NCI-H82 treated with DMSO at 0.1 percent for 48 hours (cell line): Measurements from ENCODE around the gene PALD1.
"Not testable (repeated sequence)": the region's sequence is repeated elsewhere in the genome, so short reads cannot be mapped to it uniquely, and the experiment has no call there.

Experiments used
- DNase-seq: peaks from one replicate; lab custom pipeline; 2025; ENCODE audit not compliant: unreplicated experiment; lab: John Stamatoyannopoulos, UW

PALD1 gene

DNA sequence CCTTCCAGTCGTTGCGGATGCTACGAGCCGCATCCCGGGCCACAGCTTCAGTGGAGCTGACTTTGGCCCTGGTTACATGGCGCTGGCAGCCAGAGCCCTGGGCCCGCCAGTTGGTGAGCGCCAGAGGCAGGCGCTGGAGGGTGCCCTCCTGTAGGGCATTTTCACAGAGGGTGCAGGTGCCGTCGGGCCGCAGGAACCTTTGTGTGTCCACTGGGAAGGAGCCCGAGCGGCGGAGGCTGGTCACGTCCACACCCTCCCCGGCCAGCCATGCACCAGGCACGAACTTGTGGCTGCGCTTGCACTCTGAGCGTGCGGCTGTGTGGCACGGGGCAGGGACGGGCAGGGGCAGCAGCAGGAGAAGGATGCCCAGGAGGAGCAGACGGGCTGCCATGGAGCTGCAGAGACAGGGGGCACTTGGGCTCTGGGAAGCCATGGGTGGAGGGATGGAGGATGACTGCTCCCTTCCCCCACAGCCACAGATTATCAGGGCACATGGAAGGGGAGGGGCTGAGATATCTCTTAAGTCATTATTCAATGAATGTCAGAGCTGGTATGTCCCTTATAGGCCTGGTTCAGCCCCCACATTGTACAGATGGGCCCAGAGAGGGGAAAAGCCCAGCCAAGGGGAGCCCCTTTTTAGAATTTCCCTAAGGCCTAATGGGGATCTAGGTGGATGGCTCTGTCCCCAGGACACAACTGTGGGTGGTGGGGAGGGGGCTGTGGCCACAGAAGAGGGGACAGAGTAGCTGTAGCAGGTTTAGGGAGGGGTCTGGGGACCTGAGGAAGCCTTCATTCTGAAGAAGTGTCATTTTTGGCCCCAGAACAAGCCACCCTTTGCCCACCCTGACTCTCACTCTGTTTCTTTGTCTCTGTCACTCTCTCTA, 122.2 kb downstream of the PALD1 start:
- no peak for DNase-seq

- DNase-seq: no peak
Observed at GRCh38 chr10:70601746-70602145, 123.2 kb downstream of the PALD1 start.

DNA sequence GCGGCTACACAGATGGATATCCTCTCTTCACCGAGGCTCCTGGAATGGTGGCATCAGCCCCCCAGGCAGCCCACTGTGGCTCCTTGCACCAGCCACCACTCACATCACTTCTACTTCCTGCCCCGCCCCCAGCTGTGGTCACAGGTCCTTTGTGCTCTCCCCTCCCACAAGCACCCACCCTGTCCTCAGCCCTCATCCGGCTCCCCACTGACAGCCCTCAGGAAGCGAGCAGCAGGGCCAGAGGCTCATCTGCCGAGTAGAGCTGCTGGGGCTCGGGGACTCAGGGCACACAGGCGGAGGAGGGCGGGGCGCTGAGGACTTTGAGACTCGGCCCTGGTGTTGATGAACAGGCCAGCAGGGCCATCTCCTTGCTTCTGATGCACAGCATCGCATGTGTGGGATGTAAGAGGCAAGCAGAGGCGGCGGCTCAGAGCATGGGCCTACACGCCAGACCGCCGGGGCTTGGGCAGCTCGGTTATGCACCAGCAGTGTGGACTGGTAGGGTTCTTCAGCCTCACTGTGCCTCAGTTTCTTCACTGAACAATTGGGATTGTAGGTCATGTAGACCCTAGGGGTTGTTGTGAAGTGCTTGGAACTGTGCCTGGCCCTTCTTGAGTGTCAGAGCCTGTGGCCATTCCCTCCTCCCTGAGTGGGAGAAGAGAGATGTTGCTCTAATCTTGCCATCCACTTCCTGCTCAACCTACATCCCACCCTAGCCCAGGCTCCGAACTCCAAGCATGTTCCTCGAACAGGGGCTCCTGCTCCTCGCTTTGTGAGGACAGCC, 124.3 kb downstream of the PALD1 start, which contains the start of gene PRF1:
Gene PRF1, minus strand, starts transcription at position 77 of the 784 bp plus-strand sequence. CDS start 1,839 bp downstream, outside the sequence.
- DNase-seq: no peak

GRCh38 chr10:70603449-70603801, 124.9 kb downstream of the PALD1 start:
- DNase-seq: no peak

DNA sequence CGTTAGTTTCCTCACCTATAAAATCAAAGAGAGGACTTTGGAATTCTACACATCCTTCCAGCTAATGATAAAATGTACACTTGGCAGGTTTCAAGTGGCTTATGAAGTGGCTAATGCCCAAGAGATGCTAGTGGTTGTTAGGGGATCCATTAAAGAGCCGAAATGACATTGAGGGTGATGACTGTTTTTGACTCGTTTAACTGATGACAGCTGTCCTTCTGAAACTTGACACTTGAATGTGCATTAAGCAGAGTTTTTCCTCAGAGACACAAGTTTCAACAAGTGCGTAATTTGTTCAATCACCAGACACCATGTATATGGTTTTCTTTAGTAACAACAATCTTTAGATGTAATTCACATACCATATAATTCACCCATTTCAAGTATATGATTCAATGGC, 125.5 kb downstream of the PALD1 start:
- no peak for DNase-seq

DNA sequence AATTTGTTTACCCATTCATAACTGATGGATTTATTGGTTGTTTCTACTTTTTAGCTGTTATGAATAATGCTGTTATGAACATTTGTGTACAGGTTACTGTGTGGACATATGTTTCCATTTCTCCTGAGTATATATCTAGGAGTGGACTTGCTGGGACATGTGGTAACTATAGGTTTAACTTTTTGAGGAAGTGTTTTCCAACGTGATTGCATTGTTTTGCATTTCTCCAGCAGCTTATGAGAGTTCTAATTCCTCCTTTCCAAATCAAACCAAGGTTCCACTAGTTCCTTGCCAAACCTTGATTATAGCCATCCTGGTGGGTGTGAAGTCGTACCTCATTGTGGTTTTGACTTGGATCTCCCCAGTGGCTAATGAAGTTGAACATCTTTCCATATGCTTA, 126.6 kb downstream of the PALD1 start:
- no peak for DNase-seq

GRCh38 chr10:70607936-70608335, 129.4 kb downstream of the PALD1 start:
- no peak for DNase-seq

DNA sequence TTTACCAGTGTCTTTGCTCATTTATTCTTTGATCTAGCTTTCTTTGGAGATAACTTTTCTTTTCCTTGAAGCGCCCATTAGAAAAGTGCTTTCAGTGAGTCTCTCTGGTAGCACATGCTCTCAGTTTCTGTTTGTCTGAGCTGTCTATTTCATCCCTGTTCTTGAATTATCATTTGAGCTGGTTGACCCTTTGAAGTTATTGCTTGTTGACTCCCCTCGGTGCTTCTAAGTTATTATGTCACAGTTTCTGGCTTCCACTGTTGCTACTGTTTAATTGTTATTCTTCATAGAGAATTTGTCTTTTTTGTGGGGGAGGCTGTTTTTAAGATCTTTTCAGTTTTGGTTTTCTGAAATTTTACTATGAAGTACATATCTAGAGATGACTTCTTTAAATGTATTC, 135.4 kb downstream of the PALD1 start:
- DNase-seq: no peak

- not testable (repeated sequence) for DNase-seq
Observed at GRCh38 chr10:70614364-70614763, 135.8 kb downstream of the PALD1 start.

- DNase-seq: no peak
Observed at GRCh38 chr10:70615211-70615610, 136.6 kb downstream of the PALD1 start.

- no peak for DNase-seq
Observed at GRCh38 chr10:70615784-70616522, 137.4 kb downstream of the PALD1 start.

GRCh38 chr10:70616761-70617160, 138.2 kb downstream of the PALD1 start:
- no peak for DNase-seq
